Suprapubic skin (tissue), 4 donors: ENCODE data around the gene KPNA3.

ENCODE experiments used
- CTCF ChIP-seq, 2 donors: fragments of 200-600 bp in 1 of 2; fragments of 450-650 bp in 1 of 2; sonication (generic) in 1 of 2; IDR thresholded peaks; one replicate each; pipeline ENCODE4 v1.5.1; 2016 to 2019; ENCODE audit warnings: antibody characterized with exemption in 2 of 2, mild to moderate bottlenecking in 1 of 2, moderate library complexity in 1 of 2
- POLR2A ChIP-seq, 2 donors: fragments of 450-650 bp; IDR thresholded peaks; one replicate each; pipeline ENCODE4 v1.6.1; 2017; ENCODE audit warnings: antibody characterized with exemption in 2 of 2, mild to moderate bottlenecking in 2 of 2, moderate library complexity in 2 of 2
- POLR2AphosphoS5 ChIP-seq, 3 donors: sonication (generic); formaldehyde crosslinking; IDR thresholded peaks; one replicate each; pipeline ENCODE4 v1.6.1; 2017; ENCODE audit warnings: antibody characterized with exemption in 3 of 3

- TF ChIP-seq CTCF (IDR thresholded peaks at IDR 0.05) (no peak), POLR2A (IDR thresholded peaks at IDR 0.05) (no peak), POLR2AphosphoS5 (IDR thresholded peaks at IDR 0.05) (no peak)
Measured at GRCh38 chr13:49806126-49806536, 13.6 kb upstream of the KPNA3 start.
